GM21360 (cell line): Measurements from ENCODE around the gene TMED9.
"Not testable (repeated sequence)": the region's sequence is repeated elsewhere in the genome, so short reads cannot be mapped to it uniquely, and the experiment has no call there.

ENCODE experiments used
- ATAC-seq: cut with Tn5 transposase; IDR thresholded peaks from one replicate; pipeline ENCODE4 v1.9.1; 2021; ENCODE audit warnings: mild to moderate bottlenecking, moderate library complexity; ENCODE audit not compliant: unreplicated experiment

The TMED9 gene

GRCh38 chr5:177592010-177592834 lies at the start of gene TMED9:
TMED9 (plus strand) TSS chr5:177592203; CDS start chr5:177592215, 12 bp downstream.
- ATAC-seq = peak; percentile 96

DNA sequence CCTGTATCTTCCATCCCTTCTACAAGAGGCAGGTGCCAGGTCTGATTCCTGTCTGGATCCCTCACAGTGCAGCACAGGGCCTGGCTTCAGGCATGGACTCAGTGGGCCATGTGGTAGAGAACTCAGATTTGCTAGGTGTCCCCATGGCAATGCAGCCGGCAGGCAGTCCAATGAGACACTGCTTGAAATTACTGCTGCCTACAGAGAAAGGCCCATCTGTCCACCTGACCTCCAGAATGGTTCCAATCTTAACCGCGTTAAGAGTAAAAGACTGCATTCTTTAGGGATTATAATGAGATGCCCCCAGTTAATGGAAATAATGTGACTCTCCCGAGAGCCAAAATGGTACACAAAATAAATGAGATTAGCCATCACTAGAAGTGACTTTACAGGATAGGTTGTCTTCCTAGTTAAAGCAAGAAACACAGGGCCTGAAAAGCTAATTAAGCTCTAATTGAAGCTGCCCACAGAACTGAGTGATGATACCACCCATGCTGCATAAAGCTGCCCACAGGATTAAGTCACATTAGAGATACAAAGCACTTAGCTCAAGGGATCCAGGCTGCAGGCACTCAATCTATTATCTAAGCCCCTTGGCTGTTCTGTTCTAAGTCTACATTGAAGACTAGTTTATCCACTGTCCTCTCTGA lies 49.1 kb upstream of the TMED9 start:
- no peak for ATAC-seq

DNA sequence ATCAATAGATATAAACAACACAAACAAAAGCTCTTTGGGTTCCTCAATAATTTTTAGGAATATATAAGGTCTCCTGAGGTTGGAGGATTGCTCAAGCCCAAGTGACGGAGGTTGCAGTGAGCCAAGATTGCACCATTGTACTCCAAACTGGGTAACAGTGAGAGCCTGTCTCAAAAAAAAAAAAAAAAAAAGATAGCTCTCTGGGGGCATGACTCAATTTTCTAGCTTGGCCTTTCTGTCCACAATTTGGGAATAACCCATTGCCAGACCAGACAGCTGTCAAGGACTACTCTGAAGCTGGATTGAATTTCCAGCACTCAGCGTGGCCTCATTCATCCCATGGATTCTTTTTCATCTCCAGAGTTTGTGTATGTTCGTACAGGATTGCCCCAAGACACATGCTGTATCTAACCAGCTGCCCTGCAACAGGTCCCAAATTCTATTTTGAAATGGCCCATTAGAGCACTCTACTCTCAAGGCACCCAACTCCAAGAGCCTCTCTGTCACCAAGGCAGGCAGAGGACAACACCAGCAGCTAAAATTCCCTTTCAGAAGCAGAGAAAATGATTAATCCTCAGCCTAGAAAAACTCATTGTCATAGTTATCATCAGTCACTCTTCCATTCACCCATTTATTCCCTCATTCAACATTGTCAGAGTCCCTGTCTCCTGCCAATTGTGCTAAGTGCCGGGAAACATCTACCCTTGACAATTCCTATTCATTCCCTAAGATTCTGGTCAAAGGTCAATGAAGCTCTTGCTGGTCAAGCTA lies 46.3 kb upstream of the TMED9 start:
- ATAC-seq = no peak

GRCh38 chr5:177546258-177546741 lies 45.7 kb upstream of the TMED9 start:
- no peak for ATAC-seq

DNA sequence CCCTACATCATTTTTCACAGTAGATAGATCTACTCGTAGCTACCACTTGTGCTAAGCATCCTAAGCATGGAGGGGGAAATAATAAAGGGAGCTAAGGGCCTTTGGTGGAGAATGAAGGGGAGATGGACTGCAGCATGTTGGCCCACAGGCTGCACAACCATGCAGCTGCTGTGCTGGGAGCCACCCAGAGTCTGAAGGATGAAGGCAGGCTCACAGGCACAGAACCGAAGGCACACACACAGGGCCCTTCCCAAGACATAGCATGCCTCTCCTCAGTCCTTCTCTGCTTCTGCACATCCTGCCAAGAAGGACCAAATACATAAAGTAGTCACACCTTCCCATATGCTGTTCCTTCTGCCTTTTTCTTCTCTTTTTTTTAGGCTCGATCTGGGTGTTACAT lies 44.3 kb upstream of the TMED9 start:
- no peak for ATAC-seq

DNA sequence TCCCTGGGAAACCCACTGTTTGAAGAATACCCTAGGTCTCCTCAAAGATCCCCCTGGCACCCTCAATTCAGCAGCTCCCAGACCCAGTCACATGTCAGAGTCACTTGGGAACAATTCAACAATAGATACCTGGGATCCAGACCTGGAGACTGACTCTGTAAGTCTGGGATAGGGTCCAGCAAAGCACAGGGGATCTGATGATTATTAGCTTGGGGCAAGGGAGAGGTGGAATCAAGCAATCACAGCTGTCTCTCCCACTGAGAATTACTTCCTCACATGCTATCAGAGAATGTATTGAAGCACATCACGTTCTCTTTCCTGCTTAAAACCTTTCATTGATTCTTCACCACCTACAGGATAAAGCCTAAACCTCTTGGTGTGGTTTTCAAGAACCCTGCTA lies 43.5 kb upstream of the TMED9 start:
- ATAC-seq = no peak

DNA sequence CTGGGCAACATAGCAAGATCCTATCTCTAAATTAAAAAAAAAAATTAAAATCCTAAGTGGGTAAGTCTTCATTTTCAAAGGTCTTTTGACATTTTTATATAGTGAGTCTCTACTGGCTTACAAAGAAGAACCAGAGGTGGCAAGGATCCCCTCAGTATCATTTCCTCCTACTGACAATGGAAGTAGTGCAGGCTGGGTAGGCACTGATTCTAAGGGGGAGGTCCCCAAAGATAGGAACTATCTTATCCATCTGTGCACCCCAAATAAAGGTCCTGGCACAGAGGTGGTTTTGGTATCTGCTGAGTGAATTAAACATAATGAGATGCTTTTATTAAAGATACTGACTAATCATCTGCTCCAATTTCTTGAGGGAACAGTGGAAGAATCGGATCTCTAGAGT lies 41.9 kb upstream of the TMED9 start:
- ATAC-seq = no peak

DNA sequence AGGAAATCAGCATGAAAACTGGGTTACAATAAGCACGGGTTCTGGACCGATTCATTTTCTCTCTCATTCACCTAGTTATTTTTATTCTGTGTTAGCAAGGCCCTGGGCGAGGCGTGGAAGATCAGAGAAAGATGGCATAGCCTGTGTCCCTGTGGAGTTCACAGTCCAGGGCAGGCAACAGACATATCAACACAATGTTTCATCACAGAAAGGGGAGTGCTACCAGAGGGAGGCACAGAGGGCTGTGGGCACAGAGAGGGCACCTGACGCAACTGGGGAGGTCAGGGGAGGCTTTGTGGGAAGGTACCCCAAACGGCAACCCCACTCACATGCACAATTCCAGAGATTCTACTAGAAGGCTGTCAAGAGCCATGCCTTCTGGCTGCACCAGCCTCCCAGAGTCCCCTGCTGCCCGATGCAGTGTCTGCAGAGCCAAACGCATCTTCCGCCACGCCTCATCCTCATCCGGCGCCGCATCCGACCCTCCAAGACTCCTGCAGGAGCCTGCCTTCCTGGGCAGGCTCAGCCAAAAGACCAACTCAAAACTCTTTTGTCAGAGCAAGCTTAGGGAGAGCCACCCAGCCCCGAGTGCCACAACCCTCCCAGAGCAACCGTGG lies 39.1 kb upstream of the TMED9 start:
- no peak for ATAC-seq

DNA sequence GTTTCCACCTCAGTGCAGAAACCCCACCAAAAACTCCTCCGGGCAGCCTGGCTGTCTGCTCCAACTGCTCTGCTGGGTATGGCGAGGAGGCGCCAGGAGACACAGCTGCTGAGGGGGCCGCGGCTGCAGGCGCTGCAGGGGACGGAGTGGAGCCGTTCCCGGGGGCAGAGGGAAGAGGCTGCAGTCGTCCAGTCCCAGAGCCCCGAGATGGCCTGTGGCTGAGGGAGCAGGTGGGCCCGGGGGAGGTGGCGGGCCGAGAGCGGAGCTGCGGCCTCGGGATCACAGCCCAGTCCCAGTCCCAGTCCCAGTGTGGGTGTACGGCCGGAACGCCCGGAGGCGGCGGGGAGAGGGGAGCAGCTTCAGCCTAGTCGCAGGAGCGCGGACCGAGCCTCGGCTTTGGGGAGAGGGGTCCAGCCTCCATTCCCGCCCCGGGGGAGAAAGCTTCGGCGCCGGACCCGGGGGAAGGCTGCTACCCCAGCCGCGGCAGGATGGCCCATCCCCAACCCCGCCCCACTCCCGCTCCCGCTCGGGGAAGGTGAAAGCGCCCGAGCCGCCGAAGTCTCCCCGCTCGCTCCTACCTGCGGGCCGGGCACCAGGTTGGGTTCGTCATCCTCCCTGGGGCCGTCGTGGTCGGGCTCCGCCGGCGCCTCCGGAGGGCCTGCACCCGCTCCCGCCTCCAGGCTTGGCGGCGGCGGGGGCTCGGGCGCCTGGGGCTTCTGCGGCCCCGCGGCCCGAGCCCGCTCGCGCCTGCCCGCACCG lies 38.2 kb upstream of the TMED9 start:
- ATAC-seq = peak; percentile 34

GRCh38 chr5:177554474-177555111 lies 37.4 kb upstream of the TMED9 start, which contains the start of gene FAM193B:
FAM193B (minus strand) TSS chr5:177554563; CDS start chr5:177554458, 105 bp downstream.
- ATAC-seq = peak; percentile 91

- ATAC-seq = no peak
Observed at GRCh38 chr5:177555228-177555627, 36.8 kb upstream of the TMED9 start.

GRCh38 chr5:177555665-177556064 lies 36.3 kb upstream of the TMED9 start:
- ATAC-seq = no peak

- no peak for ATAC-seq
Observed at GRCh38 chr5:177557041-177557647, 34.9 kb upstream of the TMED9 start.

GRCh38 chr5:177557796-177558195 lies 34.2 kb upstream of the TMED9 start:
- no peak for ATAC-seq

DNA sequence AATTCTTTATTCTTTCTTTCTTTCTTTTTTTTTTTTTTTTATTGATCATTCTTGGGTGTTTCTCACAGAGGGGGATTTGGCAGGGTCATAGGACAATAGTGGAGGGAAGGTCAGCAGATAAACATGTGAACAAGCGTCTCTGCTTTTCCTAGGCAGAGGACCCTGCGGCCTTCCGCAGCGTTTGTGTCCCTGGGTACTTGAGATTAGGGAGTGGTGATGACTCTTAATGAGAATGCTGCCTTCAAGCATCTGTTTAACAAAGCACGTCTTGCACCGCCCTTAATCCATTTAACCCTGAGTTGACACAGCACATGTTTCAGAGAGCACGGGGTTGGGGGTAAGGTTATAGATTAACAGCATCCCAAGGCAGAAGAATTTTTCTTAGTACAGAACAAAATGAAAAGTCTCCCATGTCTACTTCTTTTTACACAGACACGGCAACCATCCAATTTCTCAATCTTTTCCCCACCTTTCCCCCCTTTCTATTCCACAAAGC lies 32.5 kb upstream of the TMED9 start:
- not testable (repeated sequence) for ATAC-seq

GRCh38 chr5:177565046-177565445 lies 27.0 kb upstream of the TMED9 start:
- no peak for ATAC-seq

DNA sequence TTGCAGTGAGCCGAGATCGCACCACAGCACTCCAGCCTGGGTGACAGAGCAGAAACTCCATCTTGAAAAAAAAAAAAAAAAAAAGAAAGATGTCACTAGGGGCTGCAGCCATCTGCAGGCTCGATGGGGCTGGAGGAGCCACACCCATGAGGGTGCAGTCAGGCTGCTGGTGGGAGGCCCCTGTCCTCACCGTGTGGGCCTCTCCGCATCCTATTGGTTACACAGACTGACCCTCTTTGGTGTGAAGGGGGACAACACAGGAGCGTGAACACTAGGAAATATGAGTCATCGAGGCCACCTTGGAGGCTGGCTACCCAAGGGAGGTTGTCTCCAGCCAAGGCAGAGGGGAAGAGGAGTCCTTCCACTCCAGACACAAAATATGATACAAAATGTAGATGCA lies 23.7 kb upstream of the TMED9 start:
- ATAC-seq = no peak

- no peak for ATAC-seq
Observed at GRCh38 chr5:177569894-177570293, 22.1 kb upstream of the TMED9 start.

DNA sequence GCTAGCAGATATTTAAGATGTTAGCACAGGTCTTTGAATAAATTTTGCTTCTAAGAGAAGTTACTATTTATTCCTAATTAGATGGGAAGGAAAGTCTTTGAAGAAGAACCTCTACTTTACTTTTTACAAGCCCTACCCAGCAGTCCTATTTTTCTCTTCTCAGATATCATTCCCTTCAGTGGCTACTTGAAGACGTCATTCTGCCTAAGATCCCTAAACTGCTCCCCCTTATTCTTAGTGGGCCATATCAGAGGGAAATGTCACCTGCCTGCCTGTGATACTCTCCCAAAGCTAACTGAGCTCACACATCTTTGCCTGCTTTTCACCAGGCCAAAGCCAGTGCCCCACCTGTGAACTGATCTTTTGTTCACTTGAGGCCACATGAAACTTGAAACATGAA lies 16.5 kb upstream of the TMED9 start:
- ATAC-seq = no peak
